G401.6 (cell line): ENCODE results near the gene NSD2.
"Not testable (repeated sequence)": the region's sequence is repeated elsewhere in the genome, so short reads cannot be mapped to it uniquely, and the experiment has no call there.

Experiments
- FAIRE-seq: peaks from 2 replicates; lab custom pipeline; 2012; peaks lifted over from hg19 to GRCh38; lab: Jason Lieb, UNC

NSD2 gene

GRCh38 chr4:1985780-1986577, 114.8 kb downstream of the NSD2 start:
- no peak for FAIRE-seq

GRCh38 chr4:1986578-1987210, 115.5 kb downstream of the NSD2 start:
- no peak for FAIRE-seq

GRCh38 chr4:1987296-1987695, 116.1 kb downstream of the NSD2 start:
- FAIRE-seq, result no peak

GRCh38 chr4:1987721-1988326, 116.6 kb downstream of the NSD2 start:
- no peak for FAIRE-seq

- no peak for FAIRE-seq
Observed at GRCh38 chr4:1988327-1988724, 117.1 kb downstream of the NSD2 start.

GRCh38 chr4:1989533-1990347, 118.5 kb downstream of the NSD2 start:
- FAIRE-seq, result no peak

- FAIRE-seq, result no peak
Observed at GRCh38 chr4:1990348-1990645, 119.1 kb downstream of the NSD2 start.

- no peak for FAIRE-seq
Observed at GRCh38 chr4:1990676-1991075, 119.5 kb downstream of the NSD2 start.

- no peak for FAIRE-seq
Observed at GRCh38 chr4:1991087-1991486, 119.9 kb downstream of the NSD2 start.

- FAIRE-seq, result no peak
Observed at GRCh38 chr4:1991596-1992434, 120.6 kb downstream of the NSD2 start.

GRCh38 chr4:1992468-1993168, 121.4 kb downstream of the NSD2 start:
- no peak for FAIRE-seq

- no peak for FAIRE-seq
Observed at GRCh38 chr4:1993169-1993516, 122.0 kb downstream of the NSD2 start.

- FAIRE-seq, result not testable (repeated sequence)
Observed at GRCh38 chr4:1993718-1994516, 122.7 kb downstream of the NSD2 start.

GRCh38 chr4:1994938-1995337, 123.7 kb downstream of the NSD2 start:
- FAIRE-seq, result no peak

GRCh38 chr4:1996866-1997611, 125.8 kb downstream of the NSD2 start:
- no peak for FAIRE-seq

GRCh38 chr4:1997712-1998111, 126.5 kb downstream of the NSD2 start:
- no peak for FAIRE-seq

- no peak for FAIRE-seq
Observed at GRCh38 chr4:1998296-1998695, 127.1 kb downstream of the NSD2 start.

- FAIRE-seq, result not testable (repeated sequence)
Observed at GRCh38 chr4:1999308-1999707, 128.1 kb downstream of the NSD2 start.

GRCh38 chr4:2003361-2003760, 132.2 kb downstream of the NSD2 start:
- FAIRE-seq, result not testable (repeated sequence)

GRCh38 chr4:2006367-2006766, 135.2 kb downstream of the NSD2 start:
- no peak for FAIRE-seq
